Thyroid gland (tissue), 4 donors: ENCODE measurements around the gene MGAT4C. TPM values are rescaled to one million over a fixed set of nuclear protein-coding genes. Genes with fewer than 3 reads are reported as not detected.
A peak's percentile ranks its signal among the peaks of the same experiment; 100 is the strongest.
"Not testable (repeated sequence)": the region's sequence is repeated elsewhere in the genome, so short reads cannot be mapped to it uniquely, and the experiment has no call there.

Experiments used
- DNase-seq, 2 donors: peaks; one replicate each; pipeline ENCODE4 v3.0.0-alpha.2; 2019
- H3K27ac ChIP-seq, 3 donors: fragments of 200-600 bp; sonication (generic); 1 replicate in 2 of 3; 2 replicates in 1 of 3; pipeline ENCODE4 v1.5.1; 2016 to 2019; ENCODE audit warnings: mild to moderate bottlenecking in 1 of 3, moderate library complexity in 1 of 3
- H3K27me3 ChIP-seq: fragments of 200-600 bp; sonication (generic); one replicate; pipeline ENCODE4 v1.5.1; 2019
- H3K36me3 ChIP-seq, 2 donors: fragments of 200-600 bp; sonication (generic); one replicate each; pipeline ENCODE4 v1.5.1; 2016 to 2019
- H3K4me1 ChIP-seq, 2 donors: fragments of 200-600 bp; sonication (generic); one replicate each; pipeline ENCODE4 v1.5.1; 2017 to 2019
- H3K4me3 ChIP-seq, 3 donors: fragments of 200-600 bp; sonication (generic); replicated peaks in 1 of 3; 1 replicate in 2 of 3; 2 replicates in 1 of 3; pipeline ENCODE4 v1.5.1; 2016; ENCODE audit warnings: mild to moderate bottlenecking in 1 of 3
- H3K9me3 ChIP-seq: fragments of 200-600 bp; sonication (generic); one replicate; pipeline ENCODE4 v1.5.1; 2017
- POLR2A ChIP-seq, 2 donors: fragments of 450-650 bp; IDR thresholded peaks; one replicate each; pipeline ENCODE4 v1.6.1; 2017; ENCODE audit warnings: antibody characterized with exemption in 2 of 2, mild to moderate bottlenecking in 2 of 2, moderate library complexity in 1 of 2
- WGBS, 2 donors: methylation state at CpG; one replicate each; pipeline ENCODE4 v1.1.5; 2017; 5-methylcytosine and 5-hydroxymethylcytosine counted together
- intact Hi-C: fragments of 100-400 bp; cut with DNase I; formaldehyde crosslinking; loops from one replicate; pipeline ENCODE4 v1.15.1; 2023
- total RNA-seq, 4 donors: library from RNA; depleted of rRNA; stranded (reverse); fragments of >200 nt; gene quantifications; one replicate each; pipeline ENCODE4 v1.2.3, GENCODE V29; 2016
- TF ChIP-seq, protein P1 (sequence below), 6 experiments: fragments of 200-600 bp in 3 of 6; fragments of 450-650 bp in 3 of 6; sonication (generic) in 3 of 6; IDR thresholded peaks; one replicate each; pipeline ENCODE4 v1.5.1; 2016 to 2019; ENCODE audit warnings: antibody characterized with exemption in 6 of 6, mild to moderate bottlenecking in 2 of 6, inconsistent platforms in 1 of 6, moderate library complexity in 1 of 6

MGAT4C gene
- total RNA-seq, 4 donors from 2014 or later: 45.1 to 113 (median 63.2) TPM

DNA sequence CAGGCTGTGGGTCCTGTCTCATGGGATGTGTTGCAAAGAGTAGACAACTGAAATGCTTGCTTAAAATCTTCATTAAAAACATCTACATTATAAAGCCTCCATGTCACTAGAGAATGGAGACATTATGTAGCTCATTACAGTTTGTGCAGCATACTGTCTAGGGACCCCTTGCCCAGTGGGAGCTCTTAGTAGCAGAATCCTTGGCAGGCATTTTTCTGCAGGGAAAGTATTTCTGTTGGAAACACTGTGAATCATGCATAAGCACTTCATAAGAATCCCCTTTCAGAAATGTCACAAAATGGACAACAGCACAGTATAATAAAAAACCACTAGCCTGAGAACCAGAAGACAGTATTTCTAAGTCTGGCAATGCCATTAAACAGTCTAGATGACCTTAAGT, 174.3 kb downstream of the MGAT4C start:
- no peaks in the 10 kb centered on the region for H3K4me1 ChIP-seq
- intact Hi-C loops: no loop called here
- H3K9me3 ChIP-seq: no peaks in the 10 kb centered on the region
- DNase-seq: no peak
- no peaks in the 10 kb centered on the region for H3K36me3 ChIP-seq
- no peak overlapping the region for H3K4me3 ChIP-seq
- no peak overlapping the region for H3K27ac ChIP-seq
- H3K27me3 ChIP-seq: no peaks in the 10 kb centered on the region
- TF ChIP-seq POLR2A (IDR thresholded peaks at IDR 0.05): no peak
- TF ChIP-seq, protein P1, sequence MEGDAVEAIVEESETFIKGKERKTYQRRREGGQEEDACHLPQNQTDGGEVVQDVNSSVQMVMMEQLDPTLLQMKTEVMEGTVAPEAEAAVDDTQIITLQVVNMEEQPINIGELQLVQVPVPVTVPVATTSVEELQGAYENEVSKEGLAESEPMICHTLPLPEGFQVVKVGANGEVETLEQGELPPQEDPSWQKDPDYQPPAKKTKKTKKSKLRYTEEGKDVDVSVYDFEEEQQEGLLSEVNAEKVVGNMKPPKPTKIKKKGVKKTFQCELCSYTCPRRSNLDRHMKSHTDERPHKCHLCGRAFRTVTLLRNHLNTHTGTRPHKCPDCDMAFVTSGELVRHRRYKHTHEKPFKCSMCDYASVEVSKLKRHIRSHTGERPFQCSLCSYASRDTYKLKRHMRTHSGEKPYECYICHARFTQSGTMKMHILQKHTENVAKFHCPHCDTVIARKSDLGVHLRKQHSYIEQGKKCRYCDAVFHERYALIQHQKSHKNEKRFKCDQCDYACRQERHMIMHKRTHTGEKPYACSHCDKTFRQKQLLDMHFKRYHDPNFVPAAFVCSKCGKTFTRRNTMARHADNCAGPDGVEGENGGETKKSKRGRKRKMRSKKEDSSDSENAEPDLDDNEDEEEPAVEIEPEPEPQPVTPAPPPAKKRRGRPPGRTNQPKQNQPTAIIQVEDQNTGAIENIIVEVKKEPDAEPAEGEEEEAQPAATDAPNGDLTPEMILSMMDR (IDR thresholded peaks at IDR 0.05): no peak

GRCh38 chr12:86059052-86059451, 197.1 kb downstream of the MGAT4C start:
- H3K9me3 ChIP-seq, H3K4me3 ChIP-seq, H3K27me3 ChIP-seq, H3K36me3 ChIP-seq, intact Hi-C loops: not testable (repeated sequence)
- Histone ChIP-seq H3K27ac (peak overlapping the region; percentile 74 to 84 (median 81)), H3K4me1 (peaks cover 17 to 27% of the 10 kb centered on the region in 2 donors)
- peak in 1 of 2 donors; percentile 40 for TF ChIP-seq POLR2A (IDR thresholded peaks at IDR 0.05)
- 37 to 44% methylated on average over 4 of the region's 4 CpGs for WGBS, 2 donors
- DNase-seq: peak; percentile 70 to 73

DNA sequence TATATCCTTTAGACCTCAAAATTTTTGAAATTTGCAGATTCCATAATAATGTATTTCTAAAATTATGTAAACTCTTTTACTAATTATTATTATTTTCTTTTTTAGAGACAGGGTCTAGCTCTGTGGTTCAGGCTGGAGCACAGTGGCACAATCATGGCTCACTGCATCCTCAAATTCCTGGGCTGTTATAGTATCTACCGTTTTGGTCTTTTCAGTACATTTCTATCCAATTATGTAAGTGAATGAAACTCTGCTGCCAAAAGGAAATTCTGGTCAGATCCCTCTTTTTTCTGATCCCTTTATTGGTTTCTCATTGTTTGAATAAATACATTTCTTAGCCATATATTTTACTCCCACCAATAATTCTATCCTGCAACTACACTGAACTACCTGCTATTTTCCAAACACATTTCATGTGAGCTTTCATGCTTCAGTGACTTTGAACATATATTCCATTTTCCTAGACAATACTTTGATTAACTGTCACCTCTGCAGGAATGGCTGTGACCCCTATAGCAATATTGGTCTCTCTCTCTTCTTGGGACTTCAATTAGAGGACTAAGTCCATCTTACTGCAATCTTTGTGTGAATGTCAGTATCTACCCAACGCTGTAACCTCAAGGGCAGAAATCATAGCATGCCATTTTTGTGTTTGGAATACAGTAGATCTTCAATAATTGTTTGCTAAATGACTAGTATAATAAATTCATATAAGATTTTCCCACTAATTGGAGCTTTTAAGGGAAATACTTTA, 198.9 kb downstream of the MGAT4C start:
- Histone ChIP-seq H3K27ac (no peak overlapping the region), H3K4me3 (no peak overlapping the region), H3K27me3 (no peaks in the 10 kb centered on the region), H3K4me1 (peaks cover 17 to 31% of the 10 kb centered on the region in 2 donors), H3K9me3 (no peaks in the 10 kb centered on the region), H3K36me3 (no peaks in the 10 kb centered on the region)
- 57 to 61% methylated on average over 2 of the region's 2 CpGs for WGBS, 2 donors
- no peak for TF ChIP-seq POLR2A (IDR thresholded peaks at IDR 0.05)
- TF ChIP-seq, protein P1 (IDR thresholded peaks at IDR 0.05): no peak
- DNase-seq: no peak
- intact Hi-C loops: no loop called here

DNA sequence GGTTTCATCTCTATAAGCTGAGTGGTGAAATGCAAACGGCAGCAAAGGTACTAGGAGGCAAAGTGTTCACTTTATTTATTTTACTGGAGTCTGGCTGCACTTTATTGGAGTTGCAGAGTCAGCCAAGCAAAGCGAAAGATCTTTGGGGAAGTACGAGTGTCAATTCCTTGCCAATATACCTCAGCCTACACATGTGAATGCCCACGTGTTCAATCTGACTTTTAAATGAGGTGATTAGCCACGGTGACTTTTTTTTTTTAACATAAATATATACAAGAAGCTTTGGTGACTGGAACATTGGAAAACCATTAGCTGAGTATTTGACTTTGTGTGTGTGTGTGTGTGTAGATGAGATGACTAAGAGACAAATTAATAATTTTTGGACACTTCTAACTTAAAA, 203.3 kb downstream of the MGAT4C start:
- H3K9me3 ChIP-seq: no peaks in the 10 kb centered on the region
- H3K4me1 ChIP-seq: peaks cover 0 to 24% of the 10 kb centered on the region in 2 donors
- intact Hi-C loops: no loop called here

DNA sequence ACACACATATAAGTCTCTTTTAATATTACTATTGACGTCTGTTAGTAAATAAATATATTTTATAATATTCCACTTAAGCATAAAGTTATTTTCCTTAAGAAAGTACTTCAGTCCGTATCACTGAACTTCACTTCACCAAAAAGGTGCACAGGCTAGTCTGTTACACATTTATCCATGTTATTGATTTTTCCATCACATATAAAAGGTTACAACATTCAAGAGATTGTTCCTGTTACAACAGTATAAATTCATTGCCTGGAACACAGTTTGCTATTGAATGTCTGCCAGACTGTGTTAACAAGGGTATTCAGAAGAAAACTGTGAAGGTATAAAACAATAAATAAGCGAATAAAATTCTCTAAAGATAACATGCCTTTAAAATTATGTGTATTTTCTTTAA, 206.2 kb downstream of the MGAT4C start:
- intact Hi-C loops: no loop called here
- DNase-seq: no peak
- Histone ChIP-seq H3K27me3 (no peaks in the 10 kb centered on the region), H3K9me3 (no peaks in the 10 kb centered on the region), H3K27ac (no peak overlapping the region), H3K4me3 (no peak overlapping the region), H3K36me3 (no peaks in the 10 kb centered on the region), H3K4me1 (peaks cover 0 to 20% of the 10 kb centered on the region in 2 donors)
- 89% methylated on average over 3 of the region's 3 CpGs for WGBS, 2 donors
- no peak for TF ChIP-seq POLR2A (IDR thresholded peaks at IDR 0.05)
- TF ChIP-seq, protein P1 (IDR thresholded peaks at IDR 0.05): no peak

More for the DNA sequence above, 203.3 kb downstream of the MGAT4C start:
- Histone ChIP-seq H3K27me3 (no peaks in the 10 kb centered on the region), H3K36me3 (no peaks in the 10 kb centered on the region), H3K27ac (peak overlapping the region; percentile 22 to 67 (median 24)), H3K4me3 (no peak overlapping the region)
- TF ChIP-seq, protein P1 (IDR thresholded peaks at IDR 0.05): no peak
- TF ChIP-seq POLR2A (IDR thresholded peaks at IDR 0.05): no peak
- 23 to 29% methylated on average over 5 of the region's 5 CpGs for WGBS, 2 donors
- peak; percentile 40 to 44 for DNase-seq
